Measurements from ENCODE around the gene UGT1A10.

Gene UGT1A10

GRCh38 chr2:233756429-233757081 is 120.3 kb downstream of the UGT1A10 start:
- H3K4me3 Mint-ChIP-seq, result no peak overlapping the region
- H3K4me1 Mint-ChIP-seq (ENCODE audit: low read depth), result no peaks in the 10 kb centered on the region
- H3K27ac Mint-ChIP-seq, result no peak overlapping the region
- H3K36me3 Mint-ChIP-seq (ENCODE audit: low read depth), result no peaks in the 10 kb centered on the region
- peaks cover 4% of the 10 kb centered on the region for H3K27me3 Mint-ChIP-seq (ENCODE audit: low read depth)
- H3K9me3 Mint-ChIP-seq, result peaks cover 2% of the 10 kb centered on the region

GRCh38 chr2:233758141-233758540 is 121.9 kb downstream of the UGT1A10 start:
- H3K27ac Mint-ChIP-seq, result no peak overlapping the region
- H3K9me3 Mint-ChIP-seq, result no peaks in the 10 kb centered on the region
- no peaks in the 10 kb centered on the region for H3K36me3 Mint-ChIP-seq (ENCODE audit: low read depth)
- no peak overlapping the region for H3K4me3 Mint-ChIP-seq
- no peaks in the 10 kb centered on the region for H3K27me3 Mint-ChIP-seq (ENCODE audit: low read depth)
- H3K4me1 Mint-ChIP-seq (ENCODE audit: low read depth), result no peaks in the 10 kb centered on the region

GRCh38 chr2:233758849-233759248 is 122.6 kb downstream of the UGT1A10 start:
- Mint-ChIP-seq H3K27ac (no peak overlapping the region), H3K9me3 (no peaks in the 10 kb centered on the region), H3K36me3 (ENCODE audit: low read depth) (no peaks in the 10 kb centered on the region), H3K4me3 (no peak overlapping the region), H3K27me3 (ENCODE audit: low read depth) (no peaks in the 10 kb centered on the region), H3K4me1 (ENCODE audit: low read depth) (no peaks in the 10 kb centered on the region)

- Mint-ChIP-seq H3K27ac (no peak within 1 kb of the TSS), H3K4me3 (no peak within 1 kb of the TSS), H3K27me3 (ENCODE audit: low read depth) (no peaks in the 10 kb centered on the region), H3K9me3 (no peaks in the 10 kb centered on the region), H3K4me1 (ENCODE audit: low read depth) (no peaks in the 10 kb centered on the region), H3K36me3 (ENCODE audit: low read depth) (no peaks in the 10 kb centered on the region)
These were observed 123.8 kb downstream of the UGT1A10 start, which contains the start of gene UGT1A1 for GRCh38 chr2:233760043-233760442. Gene UGT1A1 (plus strand): TSS chr2:233760270. CDS start chr2:233760288, 18 bp downstream.

GRCh38 chr2:233761040-233761769 is 125.0 kb downstream of the UGT1A10 start:
- Mint-ChIP-seq H3K4me1 (ENCODE audit: low read depth) (no peaks in the 10 kb centered on the region), H3K9me3 (no peaks in the 10 kb centered on the region), H3K27ac (no peak overlapping the region), H3K36me3 (ENCODE audit: low read depth) (no peaks in the 10 kb centered on the region), H3K27me3 (ENCODE audit: low read depth) (no peaks in the 10 kb centered on the region), H3K4me3 (no peak overlapping the region)

- no peaks in the 10 kb centered on the region for H3K9me3 Mint-ChIP-seq
- no peaks in the 10 kb centered on the region for H3K4me1 Mint-ChIP-seq (ENCODE audit: low read depth)
- H3K27ac Mint-ChIP-seq, result no peak overlapping the region
- no peak overlapping the region for H3K4me3 Mint-ChIP-seq
- no peaks in the 10 kb centered on the region for H3K36me3 Mint-ChIP-seq (ENCODE audit: low read depth)
- H3K27me3 Mint-ChIP-seq (ENCODE audit: low read depth), result no peaks in the 10 kb centered on the region
These were observed 128.0 kb downstream of the UGT1A10 start for GRCh38 chr2:233764264-233764663.

GRCh38 chr2:233764761-233765160 is 128.5 kb downstream of the UGT1A10 start:
- Mint-ChIP-seq H3K27ac (no peak overlapping the region), H3K36me3 (ENCODE audit: low read depth) (no peaks in the 10 kb centered on the region), H3K27me3 (ENCODE audit: low read depth) (no peaks in the 10 kb centered on the region), H3K9me3 (no peaks in the 10 kb centered on the region), H3K4me3 (no peak overlapping the region), H3K4me1 (ENCODE audit: low read depth) (no peaks in the 10 kb centered on the region)

GRCh38 chr2:233766416-233766815 is 130.2 kb downstream of the UGT1A10 start:
- Mint-ChIP-seq H3K4me3 (no peak overlapping the region), H3K27ac (no peak overlapping the region), H3K36me3 (ENCODE audit: low read depth) (no peaks in the 10 kb centered on the region), H3K27me3 (ENCODE audit: low read depth) (no peaks in the 10 kb centered on the region), H3K4me1 (ENCODE audit: low read depth) (no peaks in the 10 kb centered on the region), H3K9me3 (no peaks in the 10 kb centered on the region)

- H3K27me3 Mint-ChIP-seq (ENCODE audit: low read depth), result no peaks in the 10 kb centered on the region
- no peak overlapping the region for H3K27ac Mint-ChIP-seq
- no peaks in the 10 kb centered on the region for H3K4me1 Mint-ChIP-seq (ENCODE audit: low read depth)
- H3K9me3 Mint-ChIP-seq, result no peaks in the 10 kb centered on the region
- H3K4me3 Mint-ChIP-seq, result no peak overlapping the region
- no peaks in the 10 kb centered on the region for H3K36me3 Mint-ChIP-seq (ENCODE audit: low read depth)
These were observed 131.8 kb downstream of the UGT1A10 start for GRCh38 chr2:233768076-233768475.

- Mint-ChIP-seq H3K27me3 (ENCODE audit: low read depth) (no peaks in the 10 kb centered on the region), H3K9me3 (no peaks in the 10 kb centered on the region), H3K36me3 (ENCODE audit: low read depth) (no peaks in the 10 kb centered on the region), H3K27ac (no peak overlapping the region), H3K4me3 (no peak overlapping the region), H3K4me1 (ENCODE audit: low read depth) (no peaks in the 10 kb centered on the region)
These were observed 133.0 kb downstream of the UGT1A10 start for GRCh38 chr2:233769260-233769659.

- H3K4me3 Mint-ChIP-seq, result no peak overlapping the region
- H3K27ac Mint-ChIP-seq, result no peak overlapping the region
- H3K27me3 Mint-ChIP-seq (ENCODE audit: low read depth), result no peaks in the 10 kb centered on the region
These were observed 135.9 kb downstream of the UGT1A10 start for GRCh38 chr2:233772153-233772552.

GRCh38 chr2:233772583-233772982 is 136.3 kb downstream of the UGT1A10 start:
- H3K4me1 Mint-ChIP-seq (ENCODE audit: low read depth), result no peaks in the 10 kb centered on the region
- peaks cover 13% of the 10 kb centered on the region for H3K9me3 Mint-ChIP-seq
- no peaks in the 10 kb centered on the region for H3K27me3 Mint-ChIP-seq (ENCODE audit: low read depth)
- H3K36me3 Mint-ChIP-seq (ENCODE audit: low read depth), result no peaks in the 10 kb centered on the region
- H3K27ac Mint-ChIP-seq, result no peak overlapping the region
- no peak overlapping the region for H3K4me3 Mint-ChIP-seq

More at GRCh38 chr2:233772153-233772552, 135.9 kb downstream of the UGT1A10 start:
- Mint-ChIP-seq H3K36me3 (ENCODE audit: low read depth) (no peaks in the 10 kb centered on the region), H3K4me1 (ENCODE audit: low read depth) (no peaks in the 10 kb centered on the region), H3K9me3 (peaks cover 11% of the 10 kb centered on the region)

- Mint-ChIP-seq H3K4me1 (ENCODE audit: low read depth) (no peaks in the 10 kb centered on the region), H3K27me3 (ENCODE audit: low read depth) (no peaks in the 10 kb centered on the region), H3K36me3 (ENCODE audit: low read depth) (no peaks in the 10 kb centered on the region), H3K9me3 (peaks cover 13% of the 10 kb centered on the region), H3K27ac (no peak overlapping the region), H3K4me3 (no peak overlapping the region)
These were observed 137.6 kb downstream of the UGT1A10 start for GRCh38 chr2:233773854-233774253.

GRCh38 chr2:233775414-233775813 is 139.2 kb downstream of the UGT1A10 start:
- Mint-ChIP-seq H3K36me3 (ENCODE audit: low read depth) (no peaks in the 10 kb centered on the region), H3K9me3 (peaks cover 13% of the 10 kb centered on the region), H3K4me3 (no peak overlapping the region), H3K27ac (no peak overlapping the region), H3K4me1 (ENCODE audit: low read depth) (no peaks in the 10 kb centered on the region), H3K27me3 (ENCODE audit: low read depth) (no peaks in the 10 kb centered on the region)

- no peaks in the 10 kb centered on the region for H3K4me1 Mint-ChIP-seq (ENCODE audit: low read depth)
These were observed 141.8 kb downstream of the UGT1A10 start, which contains the start of gene MROH2A for GRCh38 chr2:233778030-233778429. Gene MROH2A (plus strand): TSS chr2:233778330. CDS start chr2:233779359, 1,029 bp downstream.

More at GRCh38 chr2:233778030-233778429, 141.8 kb downstream of the UGT1A10 start, which contains the start of gene MROH2A:
- no peak within 1 kb of the TSS for H3K4me3 Mint-ChIP-seq
- H3K27me3 Mint-ChIP-seq (ENCODE audit: low read depth), result peaks cover 16% of the 10 kb centered on the region
- H3K27ac Mint-ChIP-seq, result no peak within 1 kb of the TSS
- no peaks in the 10 kb centered on the region for H3K36me3 Mint-ChIP-seq (ENCODE audit: low read depth)
- peaks cover 16% of the 10 kb centered on the region for H3K9me3 Mint-ChIP-seq

All from T-helper 1 cell treated with Interleukin-12 subunit alpha and Interleukin-12 subunit beta and Interleukin-4 antibody, amounts not matched to agents 30 μg/mL and 1 μg/mL, for 36 hours (primary cell).